GM18858 (cell line): Measurements from ENCODE around the gene HAP1.
"Not testable (repeated sequence)": the region's sequence is repeated elsewhere in the genome, so short reads cannot be mapped to it uniquely, and the experiment has no call there.

Experiments used
- ATAC-seq: cut with Tn5 transposase; IDR thresholded peaks from one replicate; pipeline ENCODE4 v1.9.1; 2021; ENCODE audit not compliant: unreplicated experiment

The HAP1 gene

GRCh38 chr17:41725134-41725533 is 9.3 kb downstream of the HAP1 start:
- ATAC-seq: no peak

GRCh38 chr17:41724476-41725050 is 9.9 kb downstream of the HAP1 start:
- no peak for ATAC-seq

DNA sequence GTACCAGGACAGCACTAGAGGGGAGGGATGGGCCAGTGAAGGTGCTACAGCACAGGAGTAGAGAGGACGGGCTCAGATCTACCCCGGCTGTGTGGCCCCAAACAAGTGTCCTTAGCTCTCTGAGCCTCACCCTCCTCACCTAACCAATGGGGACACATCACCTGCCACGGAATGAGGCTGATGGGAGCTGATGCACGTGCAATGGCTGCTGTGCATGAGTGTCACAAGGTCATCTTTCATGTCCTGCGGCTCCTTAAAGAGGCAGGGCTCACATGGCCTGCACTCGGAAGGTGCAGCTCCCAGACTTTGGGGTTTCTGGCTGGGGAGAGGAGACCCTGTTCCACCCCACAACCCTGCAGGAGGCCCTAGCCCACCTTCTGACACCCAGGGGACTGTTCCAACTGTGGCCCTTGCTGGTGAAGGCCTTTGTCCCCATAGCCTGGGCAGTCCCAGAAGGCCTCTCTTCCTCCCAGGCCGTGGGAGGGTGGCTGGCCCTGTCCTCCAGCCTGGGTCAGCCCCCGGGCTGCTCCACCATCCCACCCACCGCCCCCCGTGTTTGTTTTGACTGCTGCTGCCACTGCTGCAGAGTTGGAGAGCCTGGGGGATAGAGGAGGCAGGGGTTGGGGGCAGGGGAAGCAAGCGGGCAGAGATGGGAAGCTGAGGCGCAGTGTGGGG is 10.5 kb downstream of the HAP1 start:
- ATAC-seq: no peak

- ATAC-seq: no peak
Observed at GRCh38 chr17:41722231-41722630, 12.2 kb downstream of the HAP1 start.

DNA sequence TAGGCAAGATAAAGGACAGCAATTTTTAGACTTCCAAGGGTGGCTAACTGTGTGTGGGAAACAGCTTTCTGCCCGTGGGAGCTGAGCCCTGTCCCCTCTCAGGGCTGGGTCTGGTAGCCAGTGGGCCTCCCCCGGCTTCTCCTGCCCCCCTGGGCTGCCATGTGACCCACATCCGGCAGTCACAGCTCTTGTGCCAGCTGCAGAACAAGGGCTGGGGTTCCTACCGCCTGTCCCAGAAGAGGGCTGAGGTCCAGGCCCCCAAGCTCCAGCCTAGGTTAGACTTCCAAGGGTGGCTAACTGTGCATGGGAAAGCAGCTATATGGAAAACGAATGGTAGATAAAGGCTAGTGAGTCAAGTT is 16.2 kb downstream of the HAP1 start:
- ATAC-seq: no peak

DNA sequence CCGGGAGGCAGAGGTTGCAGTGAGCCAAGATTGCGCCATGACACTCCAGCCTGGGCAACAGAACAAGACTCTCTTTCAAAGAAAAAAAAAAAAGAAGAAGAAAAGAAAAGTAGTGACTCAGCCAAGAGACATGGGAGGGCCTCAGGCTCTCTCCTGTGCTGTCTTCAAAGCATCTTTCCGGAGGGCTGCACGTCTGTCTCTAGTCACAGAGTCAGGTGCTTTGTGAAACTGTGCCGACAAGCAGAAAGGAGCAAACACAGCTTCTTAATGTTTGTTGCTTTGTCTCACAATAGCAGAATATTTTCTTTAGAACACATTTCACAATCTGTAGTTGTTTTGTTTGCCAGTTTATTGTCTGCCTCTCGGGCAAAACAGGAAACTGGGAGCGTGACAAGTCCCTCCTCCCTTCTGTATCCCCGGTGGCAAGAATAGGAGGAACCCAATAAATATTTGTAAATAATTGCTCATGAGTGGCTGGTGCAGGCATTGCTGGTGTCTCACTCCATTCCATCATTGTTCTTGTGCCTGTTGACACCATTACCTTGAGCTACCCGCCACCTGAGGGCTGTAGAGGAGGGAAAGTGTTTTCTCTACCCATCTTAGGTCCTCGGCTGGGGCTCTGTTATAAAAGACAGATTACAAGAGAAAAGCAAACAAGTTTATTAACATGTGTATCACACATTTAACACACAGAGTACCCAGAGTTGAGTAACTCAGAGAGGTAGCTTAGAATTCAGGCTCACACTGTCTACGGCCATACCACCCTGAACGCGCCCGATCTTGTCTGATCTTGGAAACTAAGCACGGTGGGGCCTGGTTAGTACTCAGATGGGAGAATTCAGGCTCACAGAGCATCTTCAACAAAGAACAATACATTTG is 16.8 kb downstream of the HAP1 start:
- ATAC-seq: no peak

GRCh38 chr17:41711669-41712400 is 22.6 kb downstream of the HAP1 start, which contains the start of gene GAST:
TSS of gene GAST (plus strand) at chr17:41712331. CDS start at chr17:41715437, 3,106 bp downstream.
- ATAC-seq: no peak

- ATAC-seq: no peak
Observed at GRCh38 chr17:41710472-41711090, 23.9 kb downstream of the HAP1 start.

DNA sequence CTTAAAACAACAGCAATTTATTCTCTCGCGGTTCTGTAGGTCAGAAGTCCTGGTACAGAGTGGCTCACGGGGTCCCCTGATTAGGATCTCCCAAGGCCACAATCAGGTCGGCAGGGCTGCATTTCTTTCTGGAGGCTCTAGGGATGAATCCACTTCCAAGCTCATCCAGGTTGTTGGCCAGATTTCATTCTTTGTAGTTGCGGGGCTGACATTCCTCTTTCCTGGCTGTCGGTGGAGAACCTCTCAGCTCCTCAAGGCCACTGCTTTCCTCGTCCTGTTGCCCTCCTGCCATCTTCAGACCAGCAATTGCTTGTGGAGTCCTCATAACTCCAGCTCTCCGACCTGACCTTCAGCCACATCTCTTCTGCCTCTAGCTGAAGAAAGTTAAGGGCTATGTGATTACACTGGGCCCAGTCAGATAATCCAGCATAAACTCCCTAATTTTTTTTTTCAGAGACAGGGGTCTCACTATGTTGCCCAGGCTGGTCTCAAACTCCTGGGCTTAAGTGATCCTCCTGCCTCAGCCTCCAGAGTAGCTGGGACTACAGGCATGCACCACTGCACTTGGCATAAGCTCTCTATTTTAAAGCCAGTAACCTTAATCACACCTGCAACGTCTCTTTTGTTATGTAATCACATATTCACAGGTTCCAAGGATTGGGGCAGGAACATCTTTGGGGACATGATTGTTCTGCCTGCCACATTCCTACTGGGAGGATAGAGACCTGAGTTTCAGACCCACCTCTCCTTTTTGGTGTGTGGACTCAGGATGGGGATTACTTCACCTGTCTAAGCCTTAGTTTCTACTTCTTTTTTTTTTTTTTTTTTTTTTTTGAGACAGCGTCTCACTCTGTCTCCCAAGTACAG is 26.4 kb downstream of the HAP1 start:
- no peak for ATAC-seq

DNA sequence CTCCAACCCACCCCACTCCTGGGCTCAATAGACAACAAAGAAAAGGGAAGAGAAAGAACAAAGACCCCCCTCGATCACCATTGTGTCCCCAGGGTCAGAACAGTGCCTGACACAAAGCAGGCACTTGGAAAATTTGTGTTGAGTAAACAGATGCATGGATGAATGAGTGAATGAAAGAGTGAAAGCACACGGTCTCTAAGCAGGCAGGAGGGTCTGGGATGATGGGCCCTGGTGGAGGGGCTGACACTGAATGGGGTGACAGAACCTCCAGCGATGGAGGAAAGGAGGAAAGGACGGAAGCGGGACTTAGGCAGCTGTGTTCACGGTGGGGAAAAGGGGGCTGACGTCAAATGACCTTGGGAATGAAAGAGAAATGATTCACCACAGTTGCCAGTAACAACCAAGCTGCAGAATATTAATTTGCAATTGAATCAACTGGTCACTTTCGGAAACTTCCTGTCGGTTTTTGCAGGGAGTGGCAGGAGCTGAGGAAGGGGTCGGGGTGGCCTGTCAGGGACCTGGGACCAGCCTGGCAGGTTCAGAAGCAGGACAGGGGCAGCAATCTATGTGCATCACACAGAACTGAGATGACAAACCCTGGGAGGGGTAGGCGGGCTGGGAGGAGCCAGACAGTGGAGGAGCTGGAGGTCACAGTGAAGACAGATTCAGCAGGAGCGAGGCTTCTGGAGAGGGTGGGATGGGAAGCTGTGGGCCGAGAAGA is 29.0 kb downstream of the HAP1 start:
- no peak for ATAC-seq

DNA sequence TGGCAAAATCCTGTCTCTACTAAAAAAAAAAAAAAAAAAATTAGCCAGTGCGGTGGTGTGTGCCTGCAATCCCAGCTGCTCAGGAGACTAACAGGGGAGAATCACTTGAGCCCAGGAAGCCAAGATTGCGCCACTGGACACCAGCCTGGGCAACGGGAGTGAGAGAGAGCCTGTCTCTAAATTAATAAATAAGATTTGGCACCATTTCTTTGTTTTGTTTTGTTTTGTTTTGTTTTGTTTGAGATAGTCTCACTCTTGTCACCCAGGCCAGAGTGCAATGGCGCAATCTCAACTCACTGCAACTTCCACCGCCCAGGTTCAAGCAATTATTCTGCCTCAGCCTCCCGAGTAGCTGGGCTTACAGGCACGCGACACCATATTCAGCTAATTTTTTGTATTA is 31.7 kb downstream of the HAP1 start:
- ATAC-seq: no peak

DNA sequence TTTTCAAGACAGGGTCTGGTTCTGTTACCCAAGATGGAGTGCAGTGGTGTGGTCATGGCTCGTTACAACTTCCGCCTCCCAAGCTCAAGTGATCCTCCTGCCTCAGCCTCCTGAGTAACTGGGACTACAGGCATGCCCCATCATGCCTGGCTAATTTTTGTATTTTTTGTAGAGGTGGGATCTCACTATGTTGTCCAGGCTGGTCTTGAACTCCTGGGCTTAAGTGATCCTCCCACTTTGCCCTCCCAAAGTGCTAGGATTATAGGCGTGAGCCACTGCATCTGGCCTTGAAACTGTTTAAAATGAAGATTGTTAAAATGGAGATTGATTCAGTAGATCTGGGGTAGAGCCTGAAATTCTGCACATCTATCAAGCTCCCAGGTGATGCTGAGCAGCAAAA is 33.6 kb downstream of the HAP1 start:
- ATAC-seq: not testable (repeated sequence)

DNA sequence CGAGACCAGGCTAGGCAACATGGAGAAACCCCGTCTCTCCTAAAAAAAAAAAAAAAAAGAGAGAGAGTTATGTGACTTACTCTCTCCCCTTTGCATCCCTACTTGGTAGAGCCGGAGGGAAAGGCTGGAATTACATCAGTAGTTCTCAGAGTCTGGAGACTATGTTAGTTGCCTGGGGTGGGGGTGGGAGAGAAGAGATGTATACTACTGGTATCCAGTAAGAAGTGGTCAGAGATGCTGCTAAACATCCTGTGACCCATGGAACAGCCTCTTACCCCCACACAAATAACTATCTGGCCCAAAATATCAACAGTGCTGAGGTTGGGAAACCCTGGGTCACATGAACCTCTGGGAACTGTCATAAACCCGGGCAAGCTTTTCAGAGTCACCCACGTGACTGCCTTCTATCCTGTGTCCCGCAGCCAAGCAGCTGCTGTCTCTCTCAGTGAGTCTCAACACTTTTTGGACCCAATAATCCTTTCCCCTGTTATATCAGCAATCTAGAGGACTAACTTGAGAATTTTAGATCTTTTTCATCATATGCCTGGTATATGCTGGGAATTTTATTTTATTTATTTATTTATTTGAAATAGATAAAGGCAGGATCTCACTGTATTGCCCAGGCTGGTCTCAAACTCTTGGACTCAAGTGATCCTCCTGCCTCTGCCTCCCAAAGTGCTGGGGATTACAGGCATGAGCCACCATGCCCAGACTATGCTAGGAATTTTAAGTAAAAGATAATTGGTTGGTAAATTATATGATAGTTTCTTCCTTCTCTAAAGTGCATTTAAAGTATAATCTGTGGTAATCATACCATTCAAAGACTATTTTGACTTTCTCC is 37.1 kb downstream of the HAP1 start:
- no peak for ATAC-seq

DNA sequence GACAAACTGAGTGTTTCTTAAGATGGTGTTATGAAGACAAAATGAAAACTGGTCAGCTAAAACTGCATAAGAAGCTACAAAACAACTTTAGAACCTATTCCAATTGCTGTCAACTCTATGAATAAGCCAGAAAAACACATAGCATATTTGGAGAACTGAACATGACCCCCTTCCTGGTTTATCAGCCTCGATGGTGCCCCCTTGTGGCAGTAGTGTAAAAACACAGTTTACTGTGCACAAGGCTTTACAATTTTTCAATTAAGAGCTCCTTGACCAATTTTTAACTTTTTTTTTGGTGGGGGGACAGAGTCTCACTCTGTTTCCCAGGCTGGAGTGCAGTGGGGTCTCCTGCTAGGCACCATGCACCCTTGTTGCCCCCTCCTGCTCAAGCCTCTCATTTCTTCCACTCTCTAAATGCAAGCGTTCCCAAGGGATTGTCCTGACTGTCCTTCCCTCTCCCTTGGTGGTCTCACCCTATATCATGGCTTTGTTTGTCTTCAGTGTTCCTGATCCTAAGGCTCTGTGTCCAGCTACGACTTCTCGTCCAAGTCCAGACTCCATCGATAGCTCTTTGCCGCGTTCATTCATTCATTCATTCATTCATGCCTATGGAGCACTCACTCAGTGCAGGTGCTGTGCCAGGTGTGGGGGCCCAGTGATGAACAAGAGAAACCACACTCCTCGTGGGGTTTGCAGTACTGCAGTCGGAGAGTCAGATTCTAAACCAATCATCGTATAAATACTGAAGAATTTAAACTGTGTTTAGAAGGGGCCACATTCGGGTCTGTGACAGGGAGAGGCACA is 38.3 kb downstream of the HAP1 start:
- no peak for ATAC-seq

- no peak for ATAC-seq
Observed at GRCh38 chr17:41695134-41695661, 39.2 kb downstream of the HAP1 start.

- ATAC-seq: no peak
Observed at GRCh38 chr17:41692722-41693521, 41.5 kb downstream of the HAP1 start.
